Measurements from ENCODE around the gene DNAH8. TPM values are rescaled to one million over a fixed set of nuclear protein-coding genes. Genes with fewer than 3 reads are reported as not detected.

The DNAH8 gene
- total RNA-seq, 4 donors from 2014 or later: 0.22 TPM; not detected in 3

DNA sequence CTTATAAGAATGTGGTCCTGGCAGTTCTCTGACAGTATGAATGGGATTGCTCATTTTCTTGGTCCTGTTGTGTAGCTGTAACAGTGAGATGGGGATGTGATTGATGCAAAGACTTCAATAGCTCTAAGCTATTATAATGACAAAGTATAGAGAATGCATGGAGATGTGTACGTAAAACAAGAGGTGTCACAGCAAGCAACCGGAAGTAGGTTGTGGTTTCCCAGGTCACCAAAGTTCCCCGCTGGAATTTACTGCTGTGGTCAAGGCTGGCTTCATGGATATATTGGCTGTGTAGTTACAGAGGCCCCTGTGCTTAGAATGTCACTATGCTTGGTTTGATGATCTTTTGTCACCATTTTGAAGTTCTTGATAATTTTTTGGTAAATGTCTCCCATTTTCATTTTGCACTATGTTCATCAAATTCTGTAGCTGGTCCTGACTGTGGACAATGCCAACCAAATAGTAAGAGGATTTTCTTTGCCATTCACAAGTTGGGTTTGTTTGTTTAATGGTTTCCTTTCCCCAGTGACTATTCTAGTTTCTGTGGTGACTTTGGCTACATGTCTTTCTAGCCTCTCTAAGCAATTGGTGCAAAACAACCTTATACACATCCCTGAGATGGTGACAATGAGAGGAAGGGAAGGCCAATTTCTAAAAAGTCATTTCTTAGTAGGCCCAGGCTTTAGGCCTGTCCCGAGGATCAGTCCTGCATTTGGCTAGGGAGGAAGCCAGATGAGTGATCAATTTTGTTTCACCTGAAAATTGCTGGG is 10.5 kb downstream of the DNAH8 start:
- Histone ChIP-seq H3K4me3 (no peak overlapping the region), H3K27me3 (no peaks in the 10 kb centered on the region), H3K27ac (no peak overlapping the region), H3K9me3 (no peaks in the 10 kb centered on the region), H3K4me1 (no peaks in the 10 kb centered on the region), H3K36me3 (no peaks in the 10 kb centered on the region)
- TF ChIP-seq EP300 (IDR thresholded peaks at IDR 0.05) (no peak), POLR2A (IDR thresholded peaks at IDR 0.05) (no peak)
- TF ChIP-seq, protein P1, sequence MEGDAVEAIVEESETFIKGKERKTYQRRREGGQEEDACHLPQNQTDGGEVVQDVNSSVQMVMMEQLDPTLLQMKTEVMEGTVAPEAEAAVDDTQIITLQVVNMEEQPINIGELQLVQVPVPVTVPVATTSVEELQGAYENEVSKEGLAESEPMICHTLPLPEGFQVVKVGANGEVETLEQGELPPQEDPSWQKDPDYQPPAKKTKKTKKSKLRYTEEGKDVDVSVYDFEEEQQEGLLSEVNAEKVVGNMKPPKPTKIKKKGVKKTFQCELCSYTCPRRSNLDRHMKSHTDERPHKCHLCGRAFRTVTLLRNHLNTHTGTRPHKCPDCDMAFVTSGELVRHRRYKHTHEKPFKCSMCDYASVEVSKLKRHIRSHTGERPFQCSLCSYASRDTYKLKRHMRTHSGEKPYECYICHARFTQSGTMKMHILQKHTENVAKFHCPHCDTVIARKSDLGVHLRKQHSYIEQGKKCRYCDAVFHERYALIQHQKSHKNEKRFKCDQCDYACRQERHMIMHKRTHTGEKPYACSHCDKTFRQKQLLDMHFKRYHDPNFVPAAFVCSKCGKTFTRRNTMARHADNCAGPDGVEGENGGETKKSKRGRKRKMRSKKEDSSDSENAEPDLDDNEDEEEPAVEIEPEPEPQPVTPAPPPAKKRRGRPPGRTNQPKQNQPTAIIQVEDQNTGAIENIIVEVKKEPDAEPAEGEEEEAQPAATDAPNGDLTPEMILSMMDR (IDR thresholded peaks at IDR 0.05): no peak
- DNase-seq (ENCODE audit: low spot score in 2 of 2): no peak
- WGBS, 2 donors: 52 to 62% methylated on average over 4 of the region's 4 CpGs

DNA sequence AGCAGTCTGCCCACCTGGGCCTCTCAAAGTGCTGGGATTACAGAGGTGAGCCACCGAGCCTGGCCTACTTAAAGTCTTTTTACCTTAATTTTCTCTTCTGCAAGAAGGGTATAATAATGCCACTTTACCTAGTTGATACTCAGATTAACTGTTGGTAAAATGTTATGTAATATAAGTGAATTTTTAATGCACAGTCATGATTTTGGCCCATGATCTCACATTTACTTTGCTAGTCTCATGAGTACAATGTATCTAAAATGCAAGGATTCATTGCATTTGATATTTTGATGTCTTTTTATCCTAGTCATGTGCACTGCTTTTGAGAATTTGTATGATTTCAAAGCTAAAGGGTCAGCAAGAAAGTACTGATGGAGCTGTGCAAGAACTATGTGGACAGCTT is 13.1 kb downstream of the DNAH8 start:
- no peak for DNase-seq (ENCODE audit: low spot score in 2 of 2)
- no peaks in the 10 kb centered on the region for H3K9me3 ChIP-seq
- no peaks in the 10 kb centered on the region for H3K36me3 ChIP-seq
- no peaks in the 10 kb centered on the region for H3K27me3 ChIP-seq
- TF ChIP-seq, protein P1 (IDR thresholded peaks at IDR 0.05): no peak
- TF ChIP-seq EP300 (IDR thresholded peaks at IDR 0.05): no peak
- H3K27ac ChIP-seq: no peak overlapping the region
- H3K4me3 ChIP-seq: no peak overlapping the region
- WGBS, 2 donors: 90 to 92% methylated on average over 1 of the region's 1 CpG
- no peaks in the 10 kb centered on the region for H3K4me1 ChIP-seq

DNA sequence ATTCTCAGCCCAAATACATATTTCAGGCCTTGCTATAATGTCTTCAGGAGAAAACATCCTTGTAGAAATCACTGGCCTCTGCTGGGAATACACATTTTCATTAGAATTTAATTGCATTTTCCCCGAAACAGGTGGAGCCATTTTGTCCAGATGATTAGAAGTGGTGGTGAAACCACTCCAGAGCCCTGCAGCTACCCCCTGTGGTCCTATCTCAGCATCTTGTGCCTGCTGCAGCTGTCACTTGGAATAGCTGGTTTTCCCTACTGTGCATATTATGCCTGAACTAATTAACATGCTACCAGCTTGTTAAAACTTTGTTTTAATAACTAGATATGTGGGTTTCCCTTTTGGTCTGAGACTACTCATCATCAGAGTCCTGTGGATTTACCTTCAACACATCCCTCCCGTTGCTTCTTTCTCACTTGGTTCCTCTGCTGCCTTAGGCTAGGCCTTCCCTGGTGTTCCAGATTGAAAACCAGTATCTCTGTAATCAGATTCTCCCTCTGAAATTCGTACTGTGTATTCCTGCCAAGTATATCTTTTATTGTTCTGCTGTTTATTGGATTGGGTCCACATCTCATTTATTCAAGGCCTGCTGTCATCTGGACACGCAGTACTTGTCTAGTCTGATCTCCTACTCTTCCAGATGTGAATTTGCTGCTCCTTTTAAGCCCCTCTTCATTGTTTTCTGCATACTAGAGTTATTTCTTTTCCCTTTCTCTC is 15.2 kb downstream of the DNAH8 start:
- DNase-seq (ENCODE audit: low spot score in 2 of 2): no peak
- TF ChIP-seq, protein P1 (IDR thresholded peaks at IDR 0.05): no peak
- no peak for TF ChIP-seq POLR2A (IDR thresholded peaks at IDR 0.05)
- no peak for TF ChIP-seq EP300 (IDR thresholded peaks at IDR 0.05)
- no peaks in the 10 kb centered on the region for H3K4me1 ChIP-seq
- peaks cover 0 to 4% (median 0%) of the 10 kb centered on the region in 4 donors for H3K9me3 ChIP-seq
- H3K27me3 ChIP-seq: no peaks in the 10 kb centered on the region
- H3K36me3 ChIP-seq: no peaks in the 10 kb centered on the region
- H3K27ac ChIP-seq: no peak overlapping the region
- no peak overlapping the region for H3K4me3 ChIP-seq
- 48 to 60% methylated on average over 4 of the region's 4 CpGs for WGBS, 2 donors

DNA sequence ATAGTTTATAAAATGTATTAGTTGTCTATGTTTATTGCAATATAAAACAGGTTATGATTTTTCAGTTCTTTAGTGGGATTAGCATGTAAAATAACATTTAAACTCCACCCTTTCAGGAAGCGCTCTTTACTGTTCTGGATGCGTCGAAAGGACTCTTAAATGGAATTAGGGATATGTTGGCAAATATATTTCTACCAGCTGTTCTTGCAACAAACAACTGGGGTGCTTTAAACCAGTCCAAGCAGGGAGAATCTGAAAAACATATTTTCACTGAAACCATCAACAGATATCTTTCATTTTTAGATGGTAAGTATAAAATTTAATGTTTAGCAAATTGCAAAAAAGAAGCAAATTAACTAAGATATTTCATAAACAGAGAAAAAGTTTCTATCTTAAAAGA is 21.8 kb downstream of the DNAH8 start:
- 80 to 94% methylated on average over 3 of the region's 3 CpGs for WGBS, 2 donors
- Histone ChIP-seq H3K36me3 (no peaks in the 10 kb centered on the region), H3K4me1 (no peaks in the 10 kb centered on the region), H3K27me3 (no peaks in the 10 kb centered on the region), H3K4me3 (no peak overlapping the region), H3K27ac (no peak overlapping the region), H3K9me3 (peaks cover 0 to 11% (median 0%) of the 10 kb centered on the region in 4 donors)
- TF ChIP-seq, protein P1 (IDR thresholded peaks at IDR 0.05): no peak
- TF ChIP-seq POLR2A (IDR thresholded peaks at IDR 0.05): no peak
- no peak for TF ChIP-seq EP300 (IDR thresholded peaks at IDR 0.05)
- DNase-seq (ENCODE audit: low spot score in 2 of 2): no peak

DNA sequence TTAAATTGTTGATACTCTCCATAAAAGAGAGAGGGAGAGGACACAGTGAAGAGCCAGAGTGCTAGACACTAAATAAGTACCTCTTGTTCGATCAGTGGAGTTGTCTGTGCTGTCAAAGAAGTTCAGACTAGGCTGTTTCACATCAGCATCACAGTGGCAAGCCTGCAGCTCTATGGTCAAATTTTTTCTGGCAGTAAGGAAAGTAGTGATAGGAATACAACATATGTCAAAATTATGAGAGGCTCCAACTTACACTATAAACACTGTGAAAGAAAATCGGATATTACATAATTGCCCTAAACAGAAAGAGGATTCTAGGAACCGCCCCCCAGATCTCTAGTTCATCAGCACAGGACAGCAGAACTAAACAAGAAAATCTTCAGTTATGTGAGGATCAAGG is 23.1 kb downstream of the DNAH8 start:
- Histone ChIP-seq H3K4me3 (no peak overlapping the region), H3K9me3 (peaks cover 0 to 11% (median 0%) of the 10 kb centered on the region in 4 donors), H3K36me3 (no peaks in the 10 kb centered on the region), H3K27ac (no peak overlapping the region), H3K27me3 (no peaks in the 10 kb centered on the region), H3K4me1 (no peaks in the 10 kb centered on the region)
- no peak for DNase-seq (ENCODE audit: low spot score in 2 of 2)
- TF ChIP-seq EP300 (IDR thresholded peaks at IDR 0.05) (no peak), POLR2A (IDR thresholded peaks at IDR 0.05) (no peak)
- TF ChIP-seq, protein P1 (IDR thresholded peaks at IDR 0.05): no peak
- 51 to 73% methylated on average over 3 of the region's 3 CpGs for WGBS, 2 donors

Data from tibial nerve (tissue), 4 donors.